Esophagus squamous epithelium (tissue), 5 donors: Measurements from ENCODE around the gene PDE9A. TPM values are rescaled to one million over a fixed set of nuclear protein-coding genes. Genes with fewer than 3 reads are reported as not detected.

Experiments
- DNase-seq: peaks from one replicate; lab custom pipeline; 2025; lab: John Stamatoyannopoulos, UW
- H3K27ac ChIP-seq, 4 donors: fragments of 200-600 bp; sonication (generic); one replicate each; pipeline ENCODE4 v1.5.1; 2016 to 2019; ENCODE audit warnings: mild to moderate bottlenecking in 1 of 4
- H3K27me3 ChIP-seq, 4 donors: fragments of 200-600 bp; sonication (generic); 1 replicate in 3 of 4; 2 replicates in 1 of 4; pipeline versions ENCODE4 v1.5.1 to v1.6.0; 2017 to 2021; ENCODE audit warnings: antibody characterized with exemption in 1 of 4
- H3K36me3 ChIP-seq, 3 donors: fragments of 200-600 bp; sonication (generic); one replicate each; pipeline ENCODE4 v1.5.1; 2016 to 2019
- H3K4me1 ChIP-seq, 3 donors: fragments of 200-600 bp; sonication (generic); one replicate each; pipeline ENCODE4 v1.5.1; 2017 to 2019
- H3K4me3 ChIP-seq, 4 donors: fragments of 200-600 bp; sonication (generic); 1 replicate in 3 of 4; 2 replicates in 1 of 4; pipeline ENCODE4 v1.5.1; 2016 to 2019; ENCODE audit warnings: mild to moderate bottlenecking in 2 of 4, moderate library complexity in 1 of 4
- H3K9me3 ChIP-seq, 3 donors: fragments of 200-600 bp; sonication (generic); one replicate each; pipeline ENCODE4 v1.5.1; 2016 to 2019
- POLR2A ChIP-seq, 4 donors: fragments of 450-650 bp; IDR thresholded peaks; one replicate each; pipeline ENCODE4 v1.6.1; 2017; ENCODE audit warnings: antibody characterized with exemption in 4 of 4, mild to moderate bottlenecking in 4 of 4, moderate library complexity in 3 of 4
- WGBS, 2 donors: methylation state at CpG; one replicate each; pipeline ENCODE4 v1.1.5; 2018; 5-methylcytosine and 5-hydroxymethylcytosine counted together
- intact Hi-C: fragments of 100-400 bp; cut with DNase I; formaldehyde crosslinking; loops from one replicate; pipeline ENCODE4 v1.15.0; 2022
- total RNA-seq, 4 donors: library from RNA; depleted of rRNA; stranded (reverse); fragments of >200 nt; gene quantifications; one replicate each; pipeline ENCODE4 v1.1.0, GENCODE V29; 2016
- TF ChIP-seq, protein P1 (sequence below), 6 experiments: fragments of 450-650 bp in 4 of 6; fragments of 200-600 bp in 2 of 6; sonication (generic) in 2 of 6; IDR thresholded peaks; one replicate each; pipeline ENCODE4 v1.5.1; 2016 to 2019; ENCODE audit warnings: antibody characterized with exemption in 6 of 6, mild to moderate bottlenecking in 4 of 6, moderate library complexity in 4 of 6
- donor health status: DM: yes; HTN: yes; CAD: no.

PDE9A gene
- total RNA-seq, 4 donors from 2014 or later = 0.61 to 2.9 (median 1.8) TPM

DNA sequence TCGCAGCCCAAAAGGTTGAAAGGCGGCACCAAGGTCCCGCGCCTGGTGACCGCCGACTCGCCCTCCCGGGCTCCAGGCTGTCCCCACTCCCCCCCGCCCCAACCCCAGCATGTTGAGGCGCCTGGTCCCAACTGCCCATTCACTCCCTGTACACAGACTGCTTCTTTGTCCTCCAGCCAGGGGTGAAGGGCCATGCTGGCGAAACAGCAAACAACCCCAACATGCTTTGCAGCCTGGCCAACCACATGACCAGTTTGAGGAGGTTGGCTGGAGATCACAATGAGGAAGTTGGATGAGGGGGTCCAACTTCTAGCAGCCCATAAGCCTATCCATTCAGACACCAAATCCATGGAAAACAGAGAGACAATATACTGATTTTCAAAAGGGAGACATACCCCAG, 13.5 kb downstream of the PDE9A start:
- no peaks in the 10 kb centered on the region for H3K27me3 ChIP-seq
- no peak for TF ChIP-seq POLR2A (IDR thresholded peaks at IDR 0.05)
- no peaks in the 10 kb centered on the region for H3K9me3 ChIP-seq
- WGBS, 2 donors = 100% methylated on average over 1 of the region's 11 CpGs; no CpG with 5 or more reads in 1 of the 2 donors
- no peak for DNase-seq
- H3K27ac ChIP-seq = no peak overlapping the region
- H3K36me3 ChIP-seq = no peaks in the 10 kb centered on the region
- H3K4me3 ChIP-seq = no peak overlapping the region
- peaks cover 0 to 22% (median 0%) of the 10 kb centered on the region in 3 donors for H3K4me1 ChIP-seq
- intact Hi-C loops = no loop called here

DNA sequence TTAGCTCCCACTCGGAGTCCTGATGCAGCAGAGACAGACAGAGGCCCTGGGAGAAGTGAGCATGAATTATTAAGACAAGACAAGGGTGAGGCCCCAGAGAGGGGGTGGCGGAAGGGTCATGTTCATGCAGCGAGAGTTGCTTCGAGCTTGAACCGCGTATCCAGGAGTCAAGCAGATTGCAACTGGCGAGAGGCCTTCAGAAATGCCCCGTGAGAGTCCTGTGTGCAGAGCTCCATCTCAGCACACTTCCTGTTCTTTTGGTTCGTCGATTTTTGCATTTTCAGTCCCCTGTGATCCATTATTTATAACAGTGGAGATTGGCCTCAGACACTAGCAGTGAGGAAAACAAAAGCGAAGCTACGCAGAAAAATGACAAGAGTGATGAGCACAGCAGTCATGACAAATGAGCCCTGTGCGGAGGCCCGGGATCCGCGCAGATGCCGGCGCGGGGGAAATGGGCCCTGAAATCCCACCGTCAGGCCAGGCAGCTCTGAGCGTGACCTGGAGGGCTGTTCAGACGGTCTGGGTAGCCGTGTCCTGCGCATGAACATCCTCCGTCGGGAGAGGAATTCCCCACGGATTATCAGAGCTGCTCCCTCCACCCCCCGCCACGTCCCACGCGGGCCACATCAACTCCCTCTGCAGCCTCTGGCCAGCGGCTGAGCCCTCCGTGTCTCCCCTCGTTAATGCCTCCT, 15.0 kb downstream of the PDE9A start:
- H3K4me3 ChIP-seq = peak overlapping the region in 3 of 4 donors; percentile 3 to 44 (median 12)
- peaks cover 0 to 22% (median 0%) of the 10 kb centered on the region in 3 donors for H3K4me1 ChIP-seq
- peaks cover 0 to 3% (median 0%) of the 10 kb centered on the region in 4 donors for H3K27me3 ChIP-seq
- no peaks in the 10 kb centered on the region for H3K9me3 ChIP-seq
- no peaks in the 10 kb centered on the region for H3K36me3 ChIP-seq
- no peak for TF ChIP-seq POLR2A (IDR thresholded peaks at IDR 0.05)
- TF ChIP-seq, protein P1, sequence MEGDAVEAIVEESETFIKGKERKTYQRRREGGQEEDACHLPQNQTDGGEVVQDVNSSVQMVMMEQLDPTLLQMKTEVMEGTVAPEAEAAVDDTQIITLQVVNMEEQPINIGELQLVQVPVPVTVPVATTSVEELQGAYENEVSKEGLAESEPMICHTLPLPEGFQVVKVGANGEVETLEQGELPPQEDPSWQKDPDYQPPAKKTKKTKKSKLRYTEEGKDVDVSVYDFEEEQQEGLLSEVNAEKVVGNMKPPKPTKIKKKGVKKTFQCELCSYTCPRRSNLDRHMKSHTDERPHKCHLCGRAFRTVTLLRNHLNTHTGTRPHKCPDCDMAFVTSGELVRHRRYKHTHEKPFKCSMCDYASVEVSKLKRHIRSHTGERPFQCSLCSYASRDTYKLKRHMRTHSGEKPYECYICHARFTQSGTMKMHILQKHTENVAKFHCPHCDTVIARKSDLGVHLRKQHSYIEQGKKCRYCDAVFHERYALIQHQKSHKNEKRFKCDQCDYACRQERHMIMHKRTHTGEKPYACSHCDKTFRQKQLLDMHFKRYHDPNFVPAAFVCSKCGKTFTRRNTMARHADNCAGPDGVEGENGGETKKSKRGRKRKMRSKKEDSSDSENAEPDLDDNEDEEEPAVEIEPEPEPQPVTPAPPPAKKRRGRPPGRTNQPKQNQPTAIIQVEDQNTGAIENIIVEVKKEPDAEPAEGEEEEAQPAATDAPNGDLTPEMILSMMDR (IDR thresholded peaks at IDR 0.05) = no peak
- intact Hi-C loops = no loop called here
- peak overlapping the region in 2 of 4 donors; percentile 28 to 33 for H3K27ac ChIP-seq
- WGBS, 2 donors = 61 to 77% methylated on average over 10 to 34 of the region's 34 CpGs
- no peak for DNase-seq

DNA sequence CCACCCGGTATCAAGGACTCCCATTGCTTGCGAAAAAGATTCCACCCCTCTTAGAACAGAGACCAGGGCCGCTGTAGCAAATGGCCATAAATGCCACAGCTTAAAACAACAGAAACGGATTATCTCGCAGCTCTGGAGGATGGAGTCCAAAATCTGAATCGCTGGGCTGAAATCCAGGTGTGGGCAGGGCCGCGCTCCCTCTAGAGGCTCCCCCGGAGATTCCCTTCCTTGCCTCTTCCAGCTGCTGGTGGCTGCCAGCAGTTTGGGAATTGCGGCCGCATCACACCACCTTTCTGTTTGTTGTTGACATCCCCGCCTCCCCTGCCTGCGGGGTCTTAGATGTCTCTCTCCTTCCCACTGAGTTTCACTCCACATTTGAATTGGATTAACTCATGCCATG, 15.6 kb downstream of the PDE9A start:
- TF ChIP-seq, protein P1 (IDR thresholded peaks at IDR 0.05) = peak in 1 of 6 experiments; percentile 20
- no peak for TF ChIP-seq POLR2A (IDR thresholded peaks at IDR 0.05)
- Histone ChIP-seq H3K4me3 (peak overlapping the region in 3 of 4 donors; percentile 3 to 44 (median 12)), H3K27ac (peak overlapping the region in 1 of 4 donors; percentile 28), H3K27me3 (peaks cover 0 to 3% (median 0%) of the 10 kb centered on the region in 4 donors), H3K9me3 (no peaks in the 10 kb centered on the region), H3K4me1 (peaks cover 0 to 26% (median 0%) of the 10 kb centered on the region in 3 donors), H3K36me3 (no peaks in the 10 kb centered on the region)
- intact Hi-C loops = no loop called here
- no peak for DNase-seq
- WGBS, 2 donors = 43 to 57% methylated on average over 9 to 10 of the region's 13 CpGs

DNA sequence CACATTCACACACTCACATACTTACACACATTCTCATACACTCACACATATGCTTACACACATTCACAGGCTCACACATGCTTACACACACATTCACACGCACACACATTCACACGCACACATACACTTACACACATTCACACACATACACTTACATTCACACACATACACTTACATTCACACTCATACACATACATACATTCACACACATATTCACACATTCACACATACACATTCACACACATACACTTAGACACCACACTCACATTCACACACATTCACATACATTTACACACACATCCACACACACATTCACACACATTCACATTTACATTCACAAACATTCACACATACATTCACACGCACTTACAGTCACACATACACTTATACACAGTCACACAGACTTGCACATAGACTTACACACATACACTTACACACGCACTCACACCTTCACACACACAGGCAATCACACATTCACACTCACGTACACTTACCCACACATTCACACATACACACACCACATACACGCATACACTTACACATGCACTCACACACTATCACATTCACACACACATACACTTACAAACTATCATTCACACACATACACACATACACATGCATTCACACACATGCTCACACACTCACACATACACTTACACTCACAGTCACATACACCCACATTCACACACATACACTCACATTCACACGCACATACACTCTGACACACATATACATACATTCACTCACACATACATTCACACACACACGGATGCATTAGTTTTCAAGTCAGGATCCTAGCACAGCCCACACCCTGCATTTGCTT, 16.8 kb downstream of the PDE9A start:
- 90 to 91% methylated on average over 8 of the region's 8 CpGs for WGBS, 2 donors
- H3K27ac ChIP-seq = no peak overlapping the region
- TF ChIP-seq, protein P1 (IDR thresholded peaks at IDR 0.05) = no peak
- no peak for TF ChIP-seq POLR2A (IDR thresholded peaks at IDR 0.05)
- no peak overlapping the region for H3K4me3 ChIP-seq
- intact Hi-C loops = no loop called here
- H3K27me3 ChIP-seq = peaks cover 0 to 3% (median 0%) of the 10 kb centered on the region in 4 donors
- H3K36me3 ChIP-seq = no peaks in the 10 kb centered on the region
- no peaks in the 10 kb centered on the region for H3K9me3 ChIP-seq
- H3K4me1 ChIP-seq = peaks cover 0 to 33% (median 0%) of the 10 kb centered on the region in 3 donors
- no peak for DNase-seq

DNA sequence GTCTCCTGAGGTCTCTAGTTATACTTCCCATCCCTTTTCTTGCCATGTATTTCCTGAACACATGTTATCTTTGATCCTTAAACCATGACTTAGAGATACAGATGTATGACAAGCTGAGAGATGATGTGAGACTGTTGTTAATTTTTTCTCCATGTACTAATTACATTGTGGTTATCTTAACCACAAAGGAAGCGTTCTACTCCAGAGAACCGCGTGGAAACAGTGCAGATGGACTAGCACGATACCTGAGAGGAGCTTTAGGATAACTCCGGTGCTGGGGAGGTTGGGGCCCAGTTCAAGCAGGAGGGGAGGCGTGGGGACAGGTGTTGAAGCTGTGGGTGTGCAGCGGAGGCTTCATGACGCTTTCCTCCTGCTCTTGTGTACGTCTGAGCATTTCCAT, 17.5 kb downstream of the PDE9A start:
- DNase-seq = no peak
- Histone ChIP-seq H3K27ac (no peak overlapping the region), H3K27me3 (peaks cover 0 to 3% (median 0%) of the 10 kb centered on the region in 4 donors), H3K36me3 (no peaks in the 10 kb centered on the region), H3K4me1 (peaks cover 0 to 33% (median 0%) of the 10 kb centered on the region in 3 donors), H3K4me3 (no peak overlapping the region), H3K9me3 (no peaks in the 10 kb centered on the region)
- intact Hi-C loops = no loop called here
- WGBS, 2 donors = 63 to 77% methylated on average over 9 of the region's 9 CpGs
- TF ChIP-seq POLR2A (IDR thresholded peaks at IDR 0.05) = no peak
- TF ChIP-seq, protein P1 (IDR thresholded peaks at IDR 0.05) = no peak
